Body of pancreas (tissue), 4 donors: ENCODE measurements around the gene FGF9.

Experiments
- POLR2A ChIP-seq, 3 donors: fragments of 450-650 bp; IDR thresholded peaks; one replicate each; pipeline ENCODE4 v1.6.1; 2016; ENCODE audit warnings: antibody characterized with exemption in 3 of 3, mild to moderate bottlenecking in 2 of 3
- TF ChIP-seq, protein P1 (sequence below), 7 experiments: fragments of 450-650 bp in 4 of 7; fragments of 200-600 bp in 3 of 7; sonication (generic) in 3 of 7; IDR thresholded peaks; one replicate each; pipeline ENCODE4 v1.5.1; 2016 to 2019; ENCODE audit warnings: antibody characterized with exemption in 7 of 7

GRCh38 chr13:21741396-21741979, 70.6 kb downstream of the FGF9 start:
- TF ChIP-seq POLR2A (IDR thresholded peaks at IDR 0.05), result no peak
- TF ChIP-seq, protein P1, sequence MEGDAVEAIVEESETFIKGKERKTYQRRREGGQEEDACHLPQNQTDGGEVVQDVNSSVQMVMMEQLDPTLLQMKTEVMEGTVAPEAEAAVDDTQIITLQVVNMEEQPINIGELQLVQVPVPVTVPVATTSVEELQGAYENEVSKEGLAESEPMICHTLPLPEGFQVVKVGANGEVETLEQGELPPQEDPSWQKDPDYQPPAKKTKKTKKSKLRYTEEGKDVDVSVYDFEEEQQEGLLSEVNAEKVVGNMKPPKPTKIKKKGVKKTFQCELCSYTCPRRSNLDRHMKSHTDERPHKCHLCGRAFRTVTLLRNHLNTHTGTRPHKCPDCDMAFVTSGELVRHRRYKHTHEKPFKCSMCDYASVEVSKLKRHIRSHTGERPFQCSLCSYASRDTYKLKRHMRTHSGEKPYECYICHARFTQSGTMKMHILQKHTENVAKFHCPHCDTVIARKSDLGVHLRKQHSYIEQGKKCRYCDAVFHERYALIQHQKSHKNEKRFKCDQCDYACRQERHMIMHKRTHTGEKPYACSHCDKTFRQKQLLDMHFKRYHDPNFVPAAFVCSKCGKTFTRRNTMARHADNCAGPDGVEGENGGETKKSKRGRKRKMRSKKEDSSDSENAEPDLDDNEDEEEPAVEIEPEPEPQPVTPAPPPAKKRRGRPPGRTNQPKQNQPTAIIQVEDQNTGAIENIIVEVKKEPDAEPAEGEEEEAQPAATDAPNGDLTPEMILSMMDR (IDR thresholded peaks at IDR 0.05), result no peak
